Trophoblast cell (in vitro differentiated cells and primary cell): ENCODE results near the gene MAGI1.

Experiments
- DNase-seq, 2 donors: peaks; one replicate each; pipeline ENCODE4 v3.0.0-alpha.2; 2016
- H2AFZ ChIP-seq: 2 replicates; pipeline ENCODE4 v1.6.1; 2013; ENCODE audit warnings: low read length, moderate library complexity, mild to moderate bottlenecking; ENCODE audit not compliant: insufficient read depth, poor library complexity
- H2AK5ac ChIP-seq: 2 replicates; pipeline ENCODE4 v1.6.1; 2013; ENCODE audit warnings: mild to moderate bottlenecking, low read length
- H2BK120ac ChIP-seq: 2 replicates; pipeline ENCODE4 v1.6.1; 2013; ENCODE audit warnings: low read length, mild to moderate bottlenecking, moderate library complexity; ENCODE audit not compliant: insufficient read depth, poor library complexity
- H2BK12ac ChIP-seq: 2 replicates; pipeline ENCODE4 v1.6.1; 2013; ENCODE audit warnings: mild to moderate bottlenecking, low read length, moderate library complexity
- H2BK5ac ChIP-seq: 2 replicates; pipeline ENCODE4 v1.6.1; 2013; ENCODE audit warnings: low read length, low read depth, moderate library complexity, mild to moderate bottlenecking; ENCODE audit not compliant: poor library complexity
- H3K14ac ChIP-seq: 2 replicates; pipeline ENCODE4 v1.6.1; 2013; ENCODE audit warnings: mild to moderate bottlenecking, low read length
- H3K18ac ChIP-seq: 2 replicates; pipeline ENCODE4 v1.6.1; 2013; ENCODE audit warnings: mild to moderate bottlenecking, low read length
- H3K23ac ChIP-seq: 2 replicates; pipeline ENCODE4 v1.6.1; 2013; ENCODE audit warnings: low read length
- H3K27ac ChIP-seq: 2 replicates; pipeline ENCODE4 v1.5.1; 2013; ENCODE audit warnings: low read depth, mild to moderate bottlenecking, inconsistent platforms, low read length, moderate library complexity
- H3K27me3 ChIP-seq: 2 replicates; pipeline ENCODE4 v1.6.1; 2013; ENCODE audit warnings: inconsistent platforms, mild to moderate bottlenecking, low read length, moderate library complexity; ENCODE audit not compliant: insufficient read depth
- H3K36me3 ChIP-seq, 2 experiments: 1 replicate in 1 of 2; 2 replicates in 1 of 2; pipeline ENCODE4 v1.6.1; 2013; ENCODE audit warnings: low read length in 2 of 2, mild to moderate bottlenecking in 2 of 2, moderate library complexity in 1 of 2; ENCODE audit not compliant: insufficient read depth in 2 of 2, control insufficient read depth in 1 of 2
- H3K4ac ChIP-seq: 2 replicates; pipeline ENCODE4 v1.6.1; 2013; ENCODE audit warnings: low read depth, mild to moderate bottlenecking, low read length, moderate library complexity
- H3K4me1 ChIP-seq, 2 experiments: 1 replicate in 1 of 2; 2 replicates in 1 of 2; pipeline ENCODE4 v1.6.1; 2013; ENCODE audit warnings: low read length in 2 of 2, mild to moderate bottlenecking in 2 of 2, moderate library complexity in 1 of 2; ENCODE audit not compliant: insufficient read depth in 2 of 2, control insufficient read depth in 1 of 2
- H3K4me2 ChIP-seq: 2 replicates; pipeline ENCODE4 v1.6.1; 2013; ENCODE audit warnings: inconsistent platforms, mild to moderate bottlenecking, low read length, moderate library complexity
- H3K4me3 ChIP-seq: 2 replicates; pipeline ENCODE4 v1.5.1; 2013; ENCODE audit warnings: mild to moderate bottlenecking, low read depth, low read length, inconsistent platforms
- H3K79me1 ChIP-seq: one replicate; pipeline ENCODE4 v1.6.1; 2013; ENCODE audit warnings: low read length
- H3K79me2 ChIP-seq: 2 replicates; pipeline ENCODE4 v1.6.1; 2013; ENCODE audit warnings: low read length, mild to moderate bottlenecking; ENCODE audit not compliant: control insufficient read depth, insufficient read depth, poor library complexity
- H3K9ac ChIP-seq: 2 replicates; pipeline ENCODE4 v1.6.1; 2013; ENCODE audit warnings: mild to moderate bottlenecking, low read length
- H3K9me3 ChIP-seq: 2 replicates; pipeline ENCODE4 v1.6.1; 2013; ENCODE audit warnings: low read depth, mild to moderate bottlenecking, control low read depth, inconsistent platforms, low read length; ENCODE audit not compliant: insufficient read depth
- H4K12ac ChIP-seq: 2 replicates; pipeline ENCODE4 v1.6.1; 2013; ENCODE audit warnings: low read depth, mild to moderate bottlenecking, low read length, moderate library complexity
- H4K8ac ChIP-seq: 2 replicates; pipeline ENCODE4 v1.6.1; 2013; ENCODE audit warnings: low read depth, mild to moderate bottlenecking, low read length, moderate library complexity
- H4K91ac ChIP-seq: one replicate; pipeline ENCODE4 v1.6.1; 2013; ENCODE audit warnings: low read depth, mild to moderate bottlenecking, low read length, moderate library complexity
- WGBS: extraction: QIAGEN DNeasy Blood & Tissue Kit; methylation state at CpG from one replicate; pipeline ENCODE4 v1.1.7; 2013; ENCODE audit warnings: missing lambda C conversion rate; ENCODE audit not compliant: insufficient read length, insufficient coverage; ENCODE audit errors: extremely low coverage; 5-methylcytosine and 5-hydroxymethylcytosine counted together

The MAGI1 gene

GRCh38 chr3:66080167-66080566, 41.4 kb upstream of the MAGI1 start:
- WGBS = no CpG with 5 or more reads among the region's 3 CpGs
- Histone ChIP-seq H2AFZ (no peak overlapping the region), H4K12ac (no peak overlapping the region), H3K4me3 (no peak overlapping the region), H2BK120ac (no peak overlapping the region), H4K91ac (no peak overlapping the region), H3K14ac (no peak overlapping the region), H2BK12ac (no peak overlapping the region), H3K79me2 (no peaks in the 10 kb centered on the region), H2AK5ac (no peak overlapping the region), H3K4me1 (no peaks in the 10 kb centered on the region), H3K18ac (no peak overlapping the region), H3K23ac (no peak overlapping the region), H3K36me3 (no peaks in the 10 kb centered on the region), H3K27me3 (no peaks in the 10 kb centered on the region), H3K4me2 (no peak overlapping the region), H3K4ac (no peak overlapping the region), H3K9me3 (peaks cover 2% of the 10 kb centered on the region), H3K79me1 (no peaks in the 10 kb centered on the region), H4K8ac (no peak overlapping the region), H3K27ac (no peak overlapping the region), H3K9ac (no peak overlapping the region), H2BK5ac (no peak overlapping the region)
- DNase-seq = no peak

GRCh38 chr3:66077973-66078372, 39.3 kb upstream of the MAGI1 start:
- no peaks in the 10 kb centered on the region for H3K79me1 ChIP-seq
- no peak overlapping the region for H3K14ac ChIP-seq
- no peak for DNase-seq
- H2AK5ac ChIP-seq = no peak overlapping the region
- no peak overlapping the region for H2BK120ac ChIP-seq
- H3K9ac ChIP-seq = no peak overlapping the region
- H3K27ac ChIP-seq = no peak overlapping the region
- no peak overlapping the region for H3K4ac ChIP-seq
- H3K9me3 ChIP-seq = no peaks in the 10 kb centered on the region
- no peak overlapping the region for H2AFZ ChIP-seq
- H3K18ac ChIP-seq = no peak overlapping the region
- H3K4me3 ChIP-seq = no peak overlapping the region
- H2BK5ac ChIP-seq = no peak overlapping the region
- H3K4me2 ChIP-seq = no peak overlapping the region
- no peak overlapping the region for H4K8ac ChIP-seq
- H4K12ac ChIP-seq = no peak overlapping the region
- no peaks in the 10 kb centered on the region for H3K79me2 ChIP-seq
- no peak overlapping the region for H2BK12ac ChIP-seq
- H3K27me3 ChIP-seq = no peaks in the 10 kb centered on the region
- H4K91ac ChIP-seq = no peak overlapping the region
- H3K4me1 ChIP-seq = no peaks in the 10 kb centered on the region
- no peak overlapping the region for H3K23ac ChIP-seq
- no peaks in the 10 kb centered on the region for H3K36me3 ChIP-seq

DNA sequence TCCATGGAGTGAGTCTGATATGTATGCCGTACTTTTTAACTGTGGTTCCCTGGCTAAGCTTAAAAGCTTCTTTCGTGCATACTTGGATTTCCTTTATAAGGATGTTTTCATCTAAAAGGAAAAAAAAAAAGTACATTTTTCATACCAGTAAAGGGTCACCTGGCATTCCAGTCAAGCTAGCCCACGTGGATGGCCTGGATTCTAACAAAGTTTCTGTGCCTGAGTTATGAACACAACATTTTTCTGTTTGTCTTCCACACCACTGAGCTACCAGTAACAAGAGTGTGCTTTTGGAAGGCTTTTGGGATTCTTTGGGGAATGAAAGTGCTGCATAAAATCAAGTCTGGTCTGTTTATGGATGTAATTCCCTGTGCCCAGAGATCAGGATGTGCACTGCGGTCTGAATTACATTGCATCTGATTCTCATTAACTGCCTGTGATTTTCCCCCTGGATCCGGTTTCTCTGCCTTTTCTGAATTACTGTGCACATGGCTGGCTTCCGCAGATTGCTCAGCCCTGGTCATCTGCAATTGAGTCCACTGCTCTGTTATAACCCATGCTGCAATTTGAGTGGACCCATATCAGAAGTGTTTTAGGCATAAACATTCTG, 38.2 kb upstream of the MAGI1 start:
- WGBS = no CpG with 5 or more reads among the region's 6 CpGs
- Histone ChIP-seq H3K9me3 (no peaks in the 10 kb centered on the region), H2AK5ac (no peak overlapping the region)

DNA sequence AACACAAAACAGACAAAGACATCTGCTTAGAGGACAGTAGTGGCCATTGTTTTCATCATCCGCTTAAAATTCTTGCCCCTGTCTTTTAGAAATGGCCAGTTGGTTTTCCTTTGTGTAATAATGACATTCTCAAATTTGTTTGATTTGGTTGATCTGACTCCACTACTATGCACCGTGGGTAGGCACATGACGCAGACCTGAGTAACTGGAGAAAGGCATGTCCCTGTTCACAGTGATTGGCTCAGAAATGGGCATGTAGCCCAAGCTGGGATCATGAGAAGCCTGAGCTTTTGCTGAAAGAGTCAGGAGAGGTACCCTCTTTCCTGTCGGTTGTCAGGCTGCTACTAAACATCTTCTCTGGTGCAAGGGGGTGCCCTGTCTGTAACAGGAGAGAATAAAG, 36.6 kb upstream of the MAGI1 start:
- no peak for DNase-seq
- no peak overlapping the region for H4K8ac ChIP-seq
- H3K4me2 ChIP-seq = no peak overlapping the region
- H2BK12ac ChIP-seq = no peak overlapping the region
- no peak overlapping the region for H3K14ac ChIP-seq
- no peak overlapping the region for H4K12ac ChIP-seq
- no peak overlapping the region for H4K91ac ChIP-seq
- H2AFZ ChIP-seq = no peak overlapping the region
- no peak overlapping the region for H3K18ac ChIP-seq
- no peaks in the 10 kb centered on the region for H3K9me3 ChIP-seq
- H3K27ac ChIP-seq = no peak overlapping the region
- no CpG with 5 or more reads among the region's 4 CpGs for WGBS
- H3K36me3 ChIP-seq = no peaks in the 10 kb centered on the region
- no peak overlapping the region for H2BK120ac ChIP-seq
- no peak overlapping the region for H3K23ac ChIP-seq
- no peak overlapping the region for H2BK5ac ChIP-seq
- H3K4me3 ChIP-seq = no peak overlapping the region
- H3K4me1 ChIP-seq = no peaks in the 10 kb centered on the region
- no peak overlapping the region for H3K4ac ChIP-seq
- H3K9ac ChIP-seq = no peak overlapping the region
- H3K79me1 ChIP-seq = no peaks in the 10 kb centered on the region
- H2AK5ac ChIP-seq = no peak overlapping the region
- H3K79me2 ChIP-seq = no peaks in the 10 kb centered on the region
- H3K27me3 ChIP-seq = no peaks in the 10 kb centered on the region

More for the DNA sequence above, 38.2 kb upstream of the MAGI1 start:
- H3K4me3 ChIP-seq = no peak overlapping the region
- H2BK120ac ChIP-seq = no peak overlapping the region
- no peaks in the 10 kb centered on the region for H3K79me1 ChIP-seq
- no peak overlapping the region for H3K4ac ChIP-seq
- no peak overlapping the region for H2AFZ ChIP-seq
- H3K4me1 ChIP-seq = no peaks in the 10 kb centered on the region
- H3K23ac ChIP-seq = no peak overlapping the region
- H3K9ac ChIP-seq = no peak overlapping the region
- H3K36me3 ChIP-seq = no peaks in the 10 kb centered on the region
- H3K4me2 ChIP-seq = no peak overlapping the region
- H4K8ac ChIP-seq = no peak overlapping the region
- no peak for DNase-seq
- H3K27ac ChIP-seq = no peak overlapping the region
- H4K91ac ChIP-seq = no peak overlapping the region
- H3K18ac ChIP-seq = no peak overlapping the region
- no peak overlapping the region for H3K14ac ChIP-seq
- no peak overlapping the region for H2BK12ac ChIP-seq
- no peaks in the 10 kb centered on the region for H3K27me3 ChIP-seq
- H2BK5ac ChIP-seq = no peak overlapping the region
- H4K12ac ChIP-seq = no peak overlapping the region
- H3K79me2 ChIP-seq = no peaks in the 10 kb centered on the region
